IMR-90 (cell line): ENCODE data around the gene PDILT. TPM values are rescaled to one million over a fixed set of nuclear protein-coding genes. Genes with fewer than 3 reads are reported as not detected.

ENCODE experiments used
- ATAC-seq: fragments of 200-7000 bp; cut with Tn5 transposase; 2 replicates; pipeline ENCODE4 v1.9.1; 2020; ENCODE audit warnings: low read depth, mild to moderate bottlenecking, moderate library complexity
- BruUV-seq: library from RNA; stranded (reverse); fragments of 400-500 nt; replicated peaks from 2 replicates; lab custom pipeline; 2021; lab: Mats Ljungman, UMichigan
- CTCF ChIA-PET: fragments of 300-600 bp; formaldehyde crosslinking; extraction: SDS; loops from one replicate; lab custom pipeline; 2021; ENCODE audit warnings: antibody characterized with exemption; lab: Yijun Ruan, JAX
- POLR2A ChIA-PET: fragments of 300-600 bp; sonication (Branson Sonifier 250); formaldehyde crosslinking; loops from one replicate; lab custom pipeline; 2022; ENCODE audit warnings: antibody characterized with exemption; ENCODE audit not compliant: unreplicated experiment; lab: Charles Lee
- DNase-seq: peaks from one replicate; pipeline ENCODE4 v3.0.0; 2013
- H2AFZ ChIP-seq: replicated peaks from 2 replicates; pipeline ENCODE3; 2013; ENCODE audit warnings: low read length, mild to moderate bottlenecking; ENCODE audit not compliant: poor library complexity
- H2AK5ac ChIP-seq: 2 replicates; pipeline ENCODE4 v1.6.1; 2013; ENCODE audit warnings: low read depth, low read length, inconsistent platforms
- H2AK9ac ChIP-seq: replicated peaks from 2 replicates; pipeline ENCODE3; 2013; ENCODE audit warnings: mild to moderate bottlenecking, low read depth, low read length, moderate library complexity; ENCODE audit not compliant: poor library complexity
- H2BK120ac ChIP-seq: 2 replicates; pipeline ENCODE4 v1.6.1; 2013; ENCODE audit warnings: low read depth, low read length, inconsistent platforms
- H2BK15ac ChIP-seq: 3 replicates; pipeline ENCODE4 v1.6.1; 2013; ENCODE audit warnings: low read depth, low read length, inconsistent platforms
- H2BK20ac ChIP-seq: 2 replicates; pipeline ENCODE4 v1.6.1; 2013; ENCODE audit warnings: low read depth, mild to moderate bottlenecking, inconsistent platforms, low read length, moderate library complexity
- H2BK5ac ChIP-seq: 2 replicates; pipeline ENCODE4 v1.6.1; 2013; ENCODE audit warnings: mild to moderate bottlenecking, low read depth, low read length, inconsistent platforms; ENCODE audit not compliant: poor library complexity, severe bottlenecking
- H3K14ac ChIP-seq: replicated peaks from 2 replicates; pipeline ENCODE4 v1.6.1; 2013; ENCODE audit warnings: low read depth, low read length, inconsistent platforms
- H3K18ac ChIP-seq: 2 replicates; pipeline ENCODE4 v1.6.1; 2013; ENCODE audit warnings: low read depth, low read length, control low read depth
- H3K23ac ChIP-seq: 2 replicates; pipeline ENCODE4 v1.6.1; 2013; ENCODE audit warnings: low read depth, low read length, inconsistent platforms
- H3K27ac ChIP-seq: 2 replicates; pipeline ENCODE4 v1.5.1; 2013; ENCODE audit warnings: mild to moderate bottlenecking, control low read depth, low read length; ENCODE audit not compliant: insufficient read depth
- H3K27me3 ChIP-seq: 2 replicates; pipeline ENCODE4 v1.6.1; 2013; ENCODE audit warnings: low read length; ENCODE audit not compliant: control insufficient read depth, insufficient read depth
- H3K36me3 ChIP-seq: 2 replicates; pipeline ENCODE4 v1.6.1; 2013; ENCODE audit warnings: low read length, mixed read lengths; ENCODE audit not compliant: control insufficient read depth, insufficient read depth
- H3K4ac ChIP-seq: 2 replicates; pipeline ENCODE4 v1.6.1; 2013; ENCODE audit warnings: low read depth, low read length, inconsistent platforms
- H3K4me1 ChIP-seq: 2 replicates; pipeline ENCODE4 v1.6.1; 2013; ENCODE audit warnings: low read length, mixed read lengths; ENCODE audit not compliant: control insufficient read depth, insufficient read depth
- H3K4me2 ChIP-seq: 2 replicates; pipeline ENCODE4 v1.6.1; 2013; ENCODE audit warnings: low read depth, mild to moderate bottlenecking, control low read depth, low read length, moderate library complexity
- H3K4me3 ChIP-seq: 2 replicates; pipeline ENCODE4 v1.5.1; 2013; ENCODE audit warnings: low read depth, mild to moderate bottlenecking, control low read depth, low read length, moderate library complexity; ENCODE audit not compliant: insufficient read depth
- H3K56ac ChIP-seq: 2 replicates; pipeline ENCODE4 v1.6.1; 2013; ENCODE audit warnings: low read length, inconsistent platforms; ENCODE audit not compliant: insufficient read depth; ENCODE audit errors: extremely low read depth
- H3K79me1 ChIP-seq, 2 experiments: 2 replicates each; pipeline ENCODE4 v1.6.1; 2013; ENCODE audit warnings: low read length in 2 of 2, inconsistent platforms in 1 of 2, low read depth in 1 of 2
- H3K9ac ChIP-seq: 2 replicates; pipeline ENCODE4 v1.6.1; 2013; ENCODE audit warnings: low read depth, low read length, control low read depth
- H3K9me1 ChIP-seq: 2 replicates; pipeline ENCODE4 v1.6.1; 2013; ENCODE audit warnings: low read length, inconsistent platforms; ENCODE audit not compliant: insufficient read depth
- H3K9me3 ChIP-seq: 2 replicates; pipeline ENCODE4 v1.6.1; 2013; ENCODE audit warnings: low read length; ENCODE audit not compliant: control insufficient read depth, insufficient read depth
- H4K20me1 ChIP-seq: 2 replicates; pipeline ENCODE4 v1.6.1; 2013; ENCODE audit warnings: low read length, inconsistent platforms; ENCODE audit not compliant: insufficient read depth
- H4K5ac ChIP-seq: 2 replicates; pipeline ENCODE4 v1.6.1; 2013; ENCODE audit warnings: mild to moderate bottlenecking, low read depth, low read length, control low read depth
- H4K8ac ChIP-seq, 2 experiments: 2 replicates each; pipeline ENCODE4 v1.6.1; 2013; ENCODE audit warnings: low read depth in 2 of 2, low read length in 2 of 2, control low read depth in 1 of 2, inconsistent platforms in 1 of 2
- H4K91ac ChIP-seq: 2 replicates; pipeline ENCODE4 v1.6.1; 2013; ENCODE audit warnings: low read depth, low read length, inconsistent platforms; ENCODE audit not compliant: insufficient read depth
- BHLHE40 ChIP-seq: fragments of 150-350 bp; IDR thresholded peaks from 2 replicates; pipeline ENCODE4 v1.6.1; 2016; ENCODE audit warnings: mild to moderate bottlenecking, low read depth, low read length
- CEBPB ChIP-seq: IDR thresholded peaks from 2 replicates; pipeline ENCODE4 v1.6.1; 2012; ENCODE audit warnings: low read depth, low read length, improper control_type of control experiment
- CHD1 ChIP-seq: IDR thresholded peaks from 2 replicates; pipeline ENCODE4 v1.6.1; 2012; ENCODE audit warnings: low read depth, low read length, improper control_type of control experiment
- CTCF ChIP-seq: conservative IDR thresholded peaks from 2 replicates; pipeline ENCODE4 v1.5.1; 2012; ENCODE audit warnings: mild to moderate bottlenecking, low read depth, low read length, improper control_type of control experiment
- ELK1 ChIP-seq: fragments of 150-350 bp; IDR thresholded peaks from 2 replicates; pipeline ENCODE4 v1.6.1; 2016; ENCODE audit warnings: low read depth, mild to moderate bottlenecking, low read length, moderate library complexity, borderline replicate concordance
- FOS ChIP-seq: fragments of 150-350 bp; IDR thresholded peaks from 2 replicates; pipeline ENCODE4 v1.6.1; 2016; ENCODE audit warnings: low read depth, low read length
- MAFK ChIP-seq: IDR thresholded peaks from 2 replicates; pipeline ENCODE4 v1.6.1; 2012; ENCODE audit warnings: low read depth, low read length, improper control_type of control experiment
- MAZ ChIP-seq: IDR thresholded peaks from 2 replicates; pipeline ENCODE4 v1.6.1; 2012; ENCODE audit warnings: low read depth, mild to moderate bottlenecking, low read length, improper control_type of control experiment, moderate library complexity, borderline replicate concordance
- MXI1 ChIP-seq: IDR thresholded peaks from 2 replicates; pipeline ENCODE4 v1.6.1; 2012; ENCODE audit warnings: low read depth, mild to moderate bottlenecking, low read length, moderate library complexity, borderline replicate concordance
- NFE2L2 ChIP-seq: fragments of 150-350 bp; IDR thresholded peaks from 2 replicates; pipeline ENCODE4 v1.6.1; 2016; ENCODE audit warnings: low read depth, mild to moderate bottlenecking, low read length
- POLR2A ChIP-seq: IDR thresholded peaks from 2 replicates; pipeline ENCODE4 v1.6.1; 2012; ENCODE audit warnings: mild to moderate bottlenecking, low read depth, low read length
- RAD21 ChIP-seq: IDR thresholded peaks from 2 replicates; pipeline ENCODE4 v1.6.1; 2012; ENCODE audit warnings: low read length, improper control_type of control experiment
- RCOR1 ChIP-seq: IDR thresholded peaks from 2 replicates; pipeline ENCODE4 v1.6.1; 2012; ENCODE audit warnings: mild to moderate bottlenecking, low read length, improper control_type of control experiment; ENCODE audit not compliant: insufficient replicate concordance
- RFX5 ChIP-seq: IDR thresholded peaks from 2 replicates; pipeline ENCODE4 v1.8.0; 2012; ENCODE audit warnings: low read depth, mild to moderate bottlenecking, low read length, moderate library complexity
- SMC3 ChIP-seq: fragments of 150-350 bp; IDR thresholded peaks from 2 replicates; pipeline ENCODE4 v1.6.1; 2016; ENCODE audit warnings: low read depth, mild to moderate bottlenecking, antibody characterized with exemption, low read length, moderate library complexity
- USF2 ChIP-seq: fragments of 150-350 bp; IDR thresholded peaks from 2 replicates; pipeline ENCODE4 v1.6.1; 2017; ENCODE audit warnings: mild to moderate bottlenecking, antibody characterized with exemption, low read length, low read depth
- WGBS, 2 experiments: methylation state at CpG; one replicate each; pipeline versions ENCODE4 v1.1.5 to v1.1.7; 2013; ENCODE audit warnings: missing lambda C conversion rate in 2 of 2; ENCODE audit not compliant: insufficient read length in 1 of 2; ENCODE audit errors: extremely low coverage in 2 of 2; 5-methylcytosine and 5-hydroxymethylcytosine counted together
- dilution Hi-C: fragments of 300-500 bp; cut with HindIII; formaldehyde crosslinking; loops from one replicate; pipeline ENCODE4 v1.14.3; 2018; ENCODE audit warnings: low sequenced_read_pairs; ENCODE audit not compliant: unreplicated experiment
- in situ Hi-C: fragments of 300-500 bp; cut with MboI; formaldehyde crosslinking; loops from 3 replicates; pipeline ENCODE4 v1.14.3; 2019; ENCODE audit warnings: low sequenced_read_pairs, inconsistent platforms, mixed read lengths
- intact Hi-C: fragments of 100-400 bp; cut with micrococcal nuclease; formaldehyde crosslinking; loops from 2 replicates; pipeline ENCODE4 v1.10.0; 2022
- polyA plus RNA-seq, 3 experiments: library from polyadenylated mRNA; depleted of rRNA; stranded (reverse); fragments of >200 nt; gene quantifications; 2 replicates each; pipeline ENCODE4 v1.2.3, GENCODE V29; 2012; ENCODE audit warnings: low replicate concordance in 1 of 3
- total RNA-seq: library from RNA; depleted of rRNA; stranded (reverse); fragments of >200 nt; gene quantifications from 2 replicates; pipeline ENCODE4 v1.2.3, GENCODE V29; 2012

Gene PDILT
- total and polyA plus RNA-seq, 2 of the 4 experiments (the other 2 are of a cell fraction): not detected

- Histone ChIP-seq H2BK120ac (no peak overlapping the region), H4K5ac (no peak overlapping the region), H3K9me3 (peaks cover 18% of the 10 kb centered on the region), H4K91ac (no peak overlapping the region), H3K4ac (no peak overlapping the region), H4K20me1 (no peaks in the 10 kb centered on the region), H3K4me2 (no peak overlapping the region), H2BK15ac (no peak overlapping the region), H3K23ac (no peak overlapping the region), H3K56ac (no peak overlapping the region), H3K18ac (no peak overlapping the region), H2AK9ac (no peak overlapping the region), H2AK5ac (no peak overlapping the region), H3K79me1 (no peaks in the 10 kb centered on the region), H3K27ac (no peak overlapping the region), H3K4me1 (no peaks in the 10 kb centered on the region), H3K9ac (no peak overlapping the region), H3K4me3 (no peak overlapping the region), H3K9me1 (no peaks in the 10 kb centered on the region), H4K8ac (no peak overlapping the region), H3K14ac (no peak overlapping the region), H2AFZ (no peak overlapping the region), H3K36me3 (no peaks in the 10 kb centered on the region), H2BK20ac (no peak overlapping the region), H2BK5ac (no peak overlapping the region), H3K27me3 (no peaks in the 10 kb centered on the region)
- dilution Hi-C loops (no loop called here), in situ Hi-C loops (no loop called here), intact Hi-C loops (no loop called here)
- POLR2A ChIA-PET: no interaction called here
- no CpG with 5 or more reads among the region's 1 CpG for WGBS, 2 experiments
- CTCF ChIA-PET: no interaction called here
- no TSS peak for BruUV-seq
- TF ChIP-seq RCOR1: no peak
- TF ChIP-seq NFE2L2: no peak
- no peak for TF ChIP-seq POLR2A
- TF ChIP-seq MAZ: no peak
- TF ChIP-seq BHLHE40: no peak
- no peak for TF ChIP-seq CTCF
- TF ChIP-seq MAFK: no peak
- TF ChIP-seq CEBPB: no peak
- no peak for TF ChIP-seq SMC3
- TF ChIP-seq ELK1: no peak
- TF ChIP-seq RAD21: no peak
- no peak for TF ChIP-seq FOS
- TF ChIP-seq MXI1: no peak
- TF ChIP-seq USF2: no peak
- TF ChIP-seq RFX5: no peak
- no peak for TF ChIP-seq CHD1
- DNase-seq: no peak
- ATAC-seq: no peak
Observed at GRCh38 chr16:20319406-20319805, 85.1 kb downstream of the PDILT start.
